ENCODE results near the gene CDH11. TPM values are rescaled to one million over a fixed set of nuclear protein-coding genes. Genes with fewer than 3 reads are reported as not detected.
A peak's percentile ranks its signal among the peaks of the same experiment; 100 is the strongest.

The CDH11 gene
- total RNA-seq, 1 donor from 2014 or later: 145 TPM

DNA sequence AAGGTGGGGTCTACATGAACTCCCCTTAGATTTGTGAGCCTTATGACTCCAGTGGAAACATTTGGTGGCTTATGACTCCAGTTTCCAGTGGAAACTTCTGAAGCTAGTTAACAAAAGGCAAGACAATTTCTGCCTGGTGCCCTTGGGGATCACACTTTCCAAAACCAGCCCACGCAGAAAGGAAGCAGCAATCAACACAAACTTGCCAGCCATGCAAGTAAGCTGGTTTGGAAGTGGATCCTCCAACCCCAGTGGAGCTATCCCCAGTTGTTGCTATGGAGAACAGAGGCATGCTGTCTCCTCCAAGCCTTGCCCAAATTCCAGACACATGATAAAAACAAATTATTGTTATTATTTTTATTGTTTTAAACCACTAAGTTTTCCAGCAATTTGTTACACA lies 130.9 kb downstream of the CDH11 start:
- H3K4me3 ChIP-seq: no peak overlapping the region
- no peaks in the 10 kb centered on the region for H3K27me3 ChIP-seq
- TF ChIP-seq, protein P1, sequence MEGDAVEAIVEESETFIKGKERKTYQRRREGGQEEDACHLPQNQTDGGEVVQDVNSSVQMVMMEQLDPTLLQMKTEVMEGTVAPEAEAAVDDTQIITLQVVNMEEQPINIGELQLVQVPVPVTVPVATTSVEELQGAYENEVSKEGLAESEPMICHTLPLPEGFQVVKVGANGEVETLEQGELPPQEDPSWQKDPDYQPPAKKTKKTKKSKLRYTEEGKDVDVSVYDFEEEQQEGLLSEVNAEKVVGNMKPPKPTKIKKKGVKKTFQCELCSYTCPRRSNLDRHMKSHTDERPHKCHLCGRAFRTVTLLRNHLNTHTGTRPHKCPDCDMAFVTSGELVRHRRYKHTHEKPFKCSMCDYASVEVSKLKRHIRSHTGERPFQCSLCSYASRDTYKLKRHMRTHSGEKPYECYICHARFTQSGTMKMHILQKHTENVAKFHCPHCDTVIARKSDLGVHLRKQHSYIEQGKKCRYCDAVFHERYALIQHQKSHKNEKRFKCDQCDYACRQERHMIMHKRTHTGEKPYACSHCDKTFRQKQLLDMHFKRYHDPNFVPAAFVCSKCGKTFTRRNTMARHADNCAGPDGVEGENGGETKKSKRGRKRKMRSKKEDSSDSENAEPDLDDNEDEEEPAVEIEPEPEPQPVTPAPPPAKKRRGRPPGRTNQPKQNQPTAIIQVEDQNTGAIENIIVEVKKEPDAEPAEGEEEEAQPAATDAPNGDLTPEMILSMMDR (IDR thresholded peaks at IDR 0.05): no peak
- intact Hi-C loops (cut with DNase I): no loop called here
- H3K27ac ChIP-seq: no peak overlapping the region
- no peak for DNase-seq (ENCODE audit: low spot score in 2 of 2)
- peaks cover 25 to 52% of the 10 kb centered on the region in 2 donors for H3K36me3 ChIP-seq
- H3K9me3 ChIP-seq: no peaks in the 10 kb centered on the region
- H3K4me1 ChIP-seq: no peaks in the 10 kb centered on the region

DNA sequence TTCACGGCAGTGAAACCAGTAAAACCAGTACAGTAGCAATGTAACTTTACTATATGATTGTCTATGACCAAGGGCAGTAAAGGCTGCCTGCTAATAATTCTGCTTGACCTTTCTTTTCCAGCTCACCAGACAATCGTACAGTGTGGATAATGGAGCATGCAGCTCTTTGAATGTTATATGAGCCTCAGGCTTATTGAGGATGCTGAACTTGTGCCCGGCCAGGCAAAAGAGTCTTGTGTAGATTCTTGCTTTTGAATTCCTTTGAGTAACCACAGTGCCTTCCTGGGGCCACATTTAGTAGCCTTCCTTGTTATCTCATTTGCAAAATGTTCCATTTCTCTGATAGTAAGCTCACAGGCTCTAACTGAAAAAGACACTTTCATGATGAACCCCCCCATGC lies 131.8 kb downstream of the CDH11 start:
- Histone ChIP-seq H3K27me3 (no peaks in the 10 kb centered on the region), H3K4me1 (no peaks in the 10 kb centered on the region), H3K27ac (no peak overlapping the region), H3K36me3 (peaks cover 25 to 51% of the 10 kb centered on the region in 2 donors), H3K9me3 (no peaks in the 10 kb centered on the region), H3K4me3 (no peak overlapping the region)
- DNase-seq (ENCODE audit: low spot score in 2 of 2): no peak
- TF ChIP-seq, protein P1 (IDR thresholded peaks at IDR 0.05): no peak
- intact Hi-C loops (cut with DNase I): no loop called here

DNA sequence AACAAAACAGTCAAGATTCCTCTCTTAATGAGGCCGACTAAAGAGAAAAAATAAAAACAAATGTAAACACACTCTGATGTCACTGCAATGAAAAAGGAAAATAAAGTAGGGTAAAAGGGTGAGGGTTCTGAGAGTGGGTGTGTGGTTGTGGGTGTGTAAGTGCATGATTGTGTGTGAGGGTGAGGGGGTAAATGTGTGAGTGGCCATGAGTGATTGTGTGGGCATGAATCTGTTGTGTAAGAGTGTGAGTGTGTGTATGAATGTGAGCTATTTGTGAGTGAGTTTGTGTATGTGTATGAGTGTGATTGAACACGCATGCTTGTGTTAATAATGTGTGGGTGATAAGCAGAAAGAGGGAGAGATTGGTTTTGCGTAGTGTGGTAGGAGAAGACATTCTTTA lies 132.8 kb downstream of the CDH11 start:
- Histone ChIP-seq H3K4me1 (no peaks in the 10 kb centered on the region), H3K27me3 (no peaks in the 10 kb centered on the region), H3K36me3 (peaks cover 25 to 51% of the 10 kb centered on the region in 2 donors), H3K9me3 (no peaks in the 10 kb centered on the region), H3K4me3 (no peak overlapping the region), H3K27ac (no peak overlapping the region)
- TF ChIP-seq, protein P1 (IDR thresholded peaks at IDR 0.05): no peak
- intact Hi-C loops (cut with DNase I): no loop called here
- DNase-seq (ENCODE audit: low spot score in 2 of 2): no peak

DNA sequence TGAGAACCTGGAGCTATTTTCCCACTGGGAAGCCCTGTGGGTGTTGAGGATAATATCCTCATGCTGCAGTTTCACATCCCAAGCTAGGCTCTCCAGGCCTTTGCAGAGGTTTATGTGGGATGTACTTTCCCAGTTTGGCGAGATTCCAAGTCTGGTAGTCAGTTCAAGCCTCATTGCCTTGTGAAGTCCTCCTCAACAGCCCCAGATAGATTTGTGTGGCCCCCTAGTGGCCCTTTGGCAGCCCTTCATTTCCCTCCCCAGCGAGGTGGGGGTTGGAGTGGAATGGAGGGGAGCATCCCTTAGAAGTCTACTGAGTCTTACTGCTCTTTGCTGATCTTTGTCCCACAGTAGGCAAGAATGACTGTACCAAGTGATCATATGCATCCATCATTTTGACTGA lies 137.9 kb downstream of the CDH11 start:
- DNase-seq (ENCODE audit: low spot score in 2 of 2): no peak
- Histone ChIP-seq H3K36me3 (peaks cover 7 to 24% of the 10 kb centered on the region in 2 donors), H3K27ac (no peak overlapping the region), H3K9me3 (no peaks in the 10 kb centered on the region), H3K27me3 (no peaks in the 10 kb centered on the region), H3K4me3 (no peak overlapping the region), H3K4me1 (peaks cover 0 to 3% of the 10 kb centered on the region in 2 donors)
- TF ChIP-seq, protein P1 (IDR thresholded peaks at IDR 0.05): peak in 2 of 3 experiments; percentile 34 to 36
- intact Hi-C loops (cut with DNase I): no loop called here

DNA sequence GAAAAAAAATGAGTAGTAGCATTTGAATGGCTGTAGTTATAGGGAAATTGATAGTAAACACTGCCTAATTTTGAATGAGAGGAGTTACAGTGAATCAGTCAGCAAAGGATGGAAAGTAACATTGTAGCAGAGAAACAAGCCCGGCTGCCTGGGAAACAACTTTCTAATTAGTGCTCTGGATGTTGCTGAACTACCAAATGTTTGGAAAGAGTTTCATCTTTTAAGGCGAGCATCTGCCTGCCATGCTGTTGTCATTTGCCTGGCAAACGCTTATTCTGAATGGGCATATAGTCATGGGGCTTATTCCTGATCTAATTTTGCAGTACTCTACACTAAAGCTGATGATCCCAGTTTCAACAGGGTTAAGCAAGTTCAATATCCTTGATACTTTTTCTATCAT lies 138.6 kb downstream of the CDH11 start:
- no peak overlapping the region for H3K4me3 ChIP-seq
- intact Hi-C loops (cut with DNase I): no loop called here
- DNase-seq (ENCODE audit: low spot score in 2 of 2): no peak
- no peaks in the 10 kb centered on the region for H3K27me3 ChIP-seq
- H3K9me3 ChIP-seq: no peaks in the 10 kb centered on the region
- peaks cover 0 to 3% of the 10 kb centered on the region in 2 donors for H3K4me1 ChIP-seq
- no peak overlapping the region for H3K27ac ChIP-seq
- TF ChIP-seq, protein P1 (IDR thresholded peaks at IDR 0.05): no peak
- peaks cover 7 to 17% of the 10 kb centered on the region in 2 donors for H3K36me3 ChIP-seq

DNA sequence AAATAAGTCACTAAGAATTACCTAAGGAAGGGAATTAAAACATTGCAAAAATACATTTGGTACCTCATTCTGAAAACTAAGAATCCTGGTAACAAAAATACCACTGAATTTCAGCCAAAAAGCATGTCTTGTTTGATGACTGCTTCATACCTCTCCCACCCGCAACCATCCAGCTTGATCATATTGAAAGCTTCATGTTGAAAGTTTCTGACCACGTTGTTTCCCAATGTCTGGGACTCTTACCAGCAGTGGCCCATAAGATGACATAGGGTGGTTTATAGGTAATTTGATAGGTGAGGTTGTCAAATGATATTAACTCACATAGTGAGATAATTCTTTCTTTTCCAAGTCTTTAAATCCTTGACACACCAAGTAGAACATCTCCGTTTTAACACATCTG lies 139.3 kb downstream of the CDH11 start:
- Histone ChIP-seq H3K27me3 (no peaks in the 10 kb centered on the region), H3K4me1 (peaks cover 0 to 3% of the 10 kb centered on the region in 2 donors), H3K36me3 (peaks cover 7 to 10% of the 10 kb centered on the region in 2 donors), H3K9me3 (no peaks in the 10 kb centered on the region), H3K4me3 (no peak overlapping the region), H3K27ac (no peak overlapping the region)
- intact Hi-C loops (cut with DNase I): no loop called here
- TF ChIP-seq, protein P1 (IDR thresholded peaks at IDR 0.05): no peak
- no peak for DNase-seq (ENCODE audit: low spot score in 2 of 2)
